Endothelial cell of umbilical vein (primary cell): Measurements from ENCODE around the gene CIP2A.

Experiments used
- CTCF ChIP-seq, 2 donors: IDR thresholded peaks; 1 replicate in 1 of 2; 2 replicates in 1 of 2; pipeline ENCODE4 v1.5.1; 2011; ENCODE audit warnings: low read length in 2 of 2, mild to moderate bottlenecking in 2 of 2, moderate library complexity in 2 of 2, control low read depth in 1 of 2, inconsistent platforms in 1 of 2, low read depth in 1 of 2; ENCODE audit not compliant: insufficient read depth in 1 of 2; ENCODE audit errors: extremely low read depth in 1 of 2
- EZH2 ChIP-seq: IDR thresholded peaks from 2 replicates; pipeline ENCODE4 v1.6.1; 2012; ENCODE audit warnings: borderline replicate concordance, low read depth, mild to moderate bottlenecking, moderate library complexity, low read length, inconsistent platforms; ENCODE audit not compliant: severe bottlenecking
- GATA2 ChIP-seq: IDR thresholded peaks from 2 replicates; pipeline ENCODE4 v1.7.0; 2011; ENCODE audit warnings: low read depth, mild to moderate bottlenecking, moderate library complexity, mixed read lengths, low read length; ENCODE audit not compliant: insufficient read length, insufficient read depth
- MAX ChIP-seq: IDR thresholded peaks from 2 replicates; pipeline ENCODE4 v1.6.1; 2011; ENCODE audit not compliant: insufficient read depth, insufficient read length
- POLR2A ChIP-seq: IDR thresholded peaks from 2 replicates; pipeline ENCODE4 v1.6.1; 2012; ENCODE audit warnings: low read depth, mild to moderate bottlenecking, control low read depth, low read length
- POLR2AphosphoS5 ChIP-seq: IDR thresholded peaks from 2 replicates; pipeline ENCODE4 v1.6.1; 2012; ENCODE audit warnings: low read depth, mild to moderate bottlenecking, control low read depth, low read length, moderate library complexity; ENCODE audit not compliant: insufficient read depth

- no peak for TF ChIP-seq CTCF (IDR thresholded peaks at IDR 0.05; ENCODE audit: extremely low read depth in 1 of 2, insufficient read depth in 1 of 2, low read depth in 1 of 2, low read length in 2 of 2)
- TF ChIP-seq POLR2A, result no peak
- no peak for TF ChIP-seq GATA2
- TF ChIP-seq POLR2AphosphoS5, result no peak
- no peak for TF ChIP-seq EZH2
- TF ChIP-seq MAX, result no peak
These were observed 79.4 kb downstream of the CIP2A start for GRCh38 chr3:108509871-108510270.
